K562 (cell line): Measurements from ENCODE around the gene ZNF277. TPM values are rescaled to one million over a fixed set of nuclear protein-coding genes. Genes with fewer than 3 reads are reported as not detected.

Experiments used
- BRF1 ChIP-seq: IDR thresholded peaks from 3 replicates; pipeline ENCODE4 v1.6.1; 2011; ENCODE audit warnings: borderline replicate concordance, mild to moderate bottlenecking; ENCODE audit not compliant: insufficient read length; ENCODE audit errors: extremely low read depth
- FOXM1 ChIP-seq, 2 experiments: fragments of 450-650 bp in 1 of 2; sonication (generic) in 1 of 2; formaldehyde crosslinking in 1 of 2; IDR thresholded peaks; 2 replicates each; pipeline versions ENCODE4 v1.6.1 to v1.9.0; 2017 to 2022; ENCODE audit warnings: low read depth in 2 of 2, mild to moderate bottlenecking in 2 of 2, missing genetic modification reagents in 1 of 2, moderate library complexity in 1 of 2
- MED1 ChIP-seq: sonication (generic); formaldehyde crosslinking; IDR thresholded peaks from 2 replicates; pipeline ENCODE4 v1.8.1; 2023; ENCODE audit warnings: missing genetic modification reagents, borderline replicate concordance
- RREB1 ChIP-seq: fragments of 250-450 bp; sonication (Bioruptor Pico); IDR thresholded peaks from 2 replicates; pipeline ENCODE4 v1.4.0; 2020
- SMAD1 ChIP-seq: fragments of 150-350 bp; IDR thresholded peaks from 2 replicates; pipeline ENCODE4 v1.6.1; 2014; ENCODE audit warnings: low read length, low read depth; ENCODE audit not compliant: partially characterized antibody
- ZC3H4 ChIP-seq: sonication (generic); formaldehyde crosslinking; IDR thresholded peaks from 2 replicates; pipeline ENCODE4 v1.9.0; 2021; ENCODE audit warnings: missing genetic modification reagents, borderline replicate concordance
- ZNF589 ChIP-seq: fragments of 200-800 bp; sonication (Bioruptor generic); IDR thresholded peaks from 2 replicates; pipeline ENCODE4 v1.6.1; 2016; ENCODE audit warnings: low read depth, missing genetic modification characterization, missing compliant biosample characterization
- polyA plus RNA-seq, 8 experiments: library from polyadenylated mRNA; depleted of rRNA in 4 of 8; stranded (reverse) in 5 of 8; unstranded in 3 of 8; fragments of >200 nt; fragmentation: Nextera tagmentation in 2 of 8; fragmentation: Illumina TruSeq in 1 of 8; extraction: Ambion mirVana in 2 of 8; extraction: Trizol in 1 of 8; gene quantifications; 2 replicates each; pipeline versions ENCODE4 v1.2.1 to v1.2.3, GENCODE V29; 2011 to 2014; ENCODE audit warnings: inconsistent platforms in 1 of 8, missing spikeins in 1 of 8
- total RNA-seq, 7 experiments: library from RNA; depleted of rRNA in 6 of 7; stranded (reverse); fragments of >200 nt in 6 of 7; fragmentation: Illumina TruSeq in 2 of 7; extraction: Trizol in 2 of 7; gene quantifications; 2 replicates each; pipeline versions ENCODE4 v1.2.1 to v1.2.3, GENCODE V29; 2011 to 2021; ENCODE audit warnings: low replicate concordance in 1 of 7
- TF ChIP-seq, protein P1 (sequence below): fragments of 450-650 bp; IDR thresholded peaks from 2 replicates; pipeline ENCODE4 v1.6.1; 2016; ENCODE audit warnings: borderline replicate concordance

ZNF277 gene
- total and polyA plus RNA-seq, 9 of the 15 experiments (the other 6 are each of a cell fraction or from before 2014, with no cell fraction given) = 18.8 to 33.5 (median 27.7) TPM

DNA sequence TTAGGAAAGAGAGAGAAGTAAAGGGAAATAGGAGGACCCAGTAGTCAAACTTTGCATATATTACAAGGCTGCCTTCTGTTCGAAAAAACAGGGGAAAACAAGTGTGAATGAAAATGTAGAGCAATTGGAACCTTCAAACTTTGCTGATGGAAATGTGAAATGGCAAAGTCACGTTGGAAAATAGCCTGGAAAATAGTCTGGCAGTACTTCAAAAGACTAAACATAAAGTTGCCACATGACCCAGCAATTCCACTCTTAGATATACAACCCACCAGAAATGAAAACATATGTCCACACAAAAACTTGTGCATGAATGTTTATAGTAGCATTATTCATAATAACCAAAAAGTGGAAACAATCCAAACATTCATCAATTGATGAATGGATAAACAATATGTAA is 165.2 kb downstream of the ZNF277 start (continued):
- TF ChIP-seq RREB1 (CRISPR knock-in tag) (no peak), ZC3H4 (CRISPR knock-in tag) (no peak), MED1 (CRISPR knock-in tag) (no peak), BRF1 (no peak), ZNF589 (CRISPR knock-in tag) (no peak), FOXM1 (IDR thresholded peaks at IDR 0.05; ENCODE audit: low read depth) (no peak), FOXM1 (CRISPR knock-in tag; IDR thresholded peaks at IDR 0.05; ENCODE audit: low read depth) (no peak), SMAD1 (no peak)
- TF ChIP-seq, protein P1, sequence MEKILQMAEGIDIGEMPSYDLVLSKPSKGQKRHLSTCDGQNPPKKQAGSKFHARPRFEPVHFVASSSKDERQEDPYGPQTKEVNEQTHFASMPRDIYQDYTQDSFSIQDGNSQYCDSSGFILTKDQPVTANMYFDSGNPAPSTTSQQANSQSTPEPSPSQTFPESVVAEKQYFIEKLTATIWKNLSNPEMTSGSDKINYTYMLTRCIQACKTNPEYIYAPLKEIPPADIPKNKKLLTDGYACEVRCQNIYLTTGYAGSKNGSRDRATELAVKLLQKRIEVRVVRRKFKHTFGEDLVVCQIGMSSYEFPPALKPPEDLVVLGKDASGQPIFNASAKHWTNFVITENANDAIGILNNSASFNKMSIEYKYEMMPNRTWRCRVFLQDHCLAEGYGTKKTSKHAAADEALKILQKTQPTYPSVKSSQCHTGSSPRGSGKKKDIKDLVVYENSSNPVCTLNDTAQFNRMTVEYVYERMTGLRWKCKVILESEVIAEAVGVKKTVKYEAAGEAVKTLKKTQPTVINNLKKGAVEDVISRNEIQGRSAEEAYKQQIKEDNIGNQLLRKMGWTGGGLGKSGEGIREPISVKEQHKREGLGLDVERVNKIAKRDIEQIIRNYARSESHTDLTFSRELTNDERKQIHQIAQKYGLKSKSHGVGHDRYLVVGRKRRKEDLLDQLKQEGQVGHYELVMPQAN = no peak
